PFSK-1 (cell line): ENCODE results near the gene SPTBN1.

Experiments used
- FOXP2 ChIP-seq: optimal IDR thresholded peaks from 2 replicates; pipeline ENCODE3; 2011; ENCODE audit warnings: borderline replicate concordance, control low read depth, inconsistent platforms; ENCODE audit not compliant: insufficient read depth; ENCODE audit errors: extremely low read length, extremely low read depth
- POLR2AphosphoS5 ChIP-seq: IDR thresholded peaks from 2 replicates; pipeline ENCODE4 v1.6.1; 2012; ENCODE audit warnings: low read depth, mild to moderate bottlenecking, control low read depth, low read length, moderate library complexity
- REST ChIP-seq, 2 experiments: IDR thresholded peaks; 2 replicates each; pipeline versions ENCODE4 v1.6.1 to v1.8.0; 2011 to 2012; ENCODE audit warnings: low read depth in 2 of 2, low read length in 2 of 2, control low read depth in 1 of 2, inconsistent platforms in 1 of 2, mild to moderate bottlenecking in 1 of 2, moderate library complexity in 1 of 2; ENCODE audit not compliant: insufficient read depth in 1 of 2
- SIN3A ChIP-seq: IDR thresholded peaks from 2 replicates; pipeline ENCODE4 v1.6.1; 2012; ENCODE audit warnings: mild to moderate bottlenecking, low read length, moderate library complexity, borderline replicate concordance; ENCODE audit not compliant: insufficient read depth
- TAF1 ChIP-seq: IDR thresholded peaks from 2 replicates; pipeline ENCODE4 v1.6.1; 2012; ENCODE audit warnings: low read length, control low read depth, borderline replicate concordance; ENCODE audit not compliant: insufficient read depth

The SPTBN1 gene

GRCh38 chr2:54566896-54567295 lies 110.8 kb downstream of the SPTBN1 start:
- no peak for TF ChIP-seq REST (IDR thresholded peaks at IDR 0.05; ENCODE audit: insufficient read depth in 1 of 2, low read depth in 2 of 2, low read length in 2 of 2)
- TF ChIP-seq TAF1, result no peak
- no peak for TF ChIP-seq POLR2AphosphoS5
- TF ChIP-seq FOXP2, result no peak
- TF ChIP-seq SIN3A, result no peak

GRCh38 chr2:54568876-54569321 lies 112.8 kb downstream of the SPTBN1 start:
- no peak for TF ChIP-seq SIN3A

- no peak for TF ChIP-seq POLR2AphosphoS5
- no peak for TF ChIP-seq SIN3A
- no peak for TF ChIP-seq REST (IDR thresholded peaks at IDR 0.05; ENCODE audit: insufficient read depth in 1 of 2, low read depth in 2 of 2, low read length in 2 of 2)
- no peak for TF ChIP-seq TAF1
- no peak for TF ChIP-seq FOXP2
Observed at GRCh38 chr2:54569745-54570301, 113.7 kb downstream of the SPTBN1 start.

GRCh38 chr2:54570321-54570855 lies 114.3 kb downstream of the SPTBN1 start:
- TF ChIP-seq SIN3A (no peak), POLR2AphosphoS5 (no peak), REST (IDR thresholded peaks at IDR 0.05; ENCODE audit: insufficient read depth in 1 of 2, low read depth in 2 of 2, low read length in 2 of 2) (no peak)

GRCh38 chr2:54570925-54571694 lies 115.0 kb downstream of the SPTBN1 start:
- TF ChIP-seq POLR2AphosphoS5, result no peak
- peak; percentile 27 for TF ChIP-seq FOXP2
- TF ChIP-seq TAF1, result no peak
- TF ChIP-seq SIN3A, result no peak
- no peak for TF ChIP-seq REST (IDR thresholded peaks at IDR 0.05; ENCODE audit: insufficient read depth in 1 of 2, low read depth in 2 of 2, low read length in 2 of 2)
